ENCODE results near the gene CRY2. TPM values are rescaled to one million over a fixed set of nuclear protein-coding genes. Genes with fewer than 3 reads are reported as not detected.

Gene CRY2
- total and polyA plus RNA-seq, 4 donors: 16.7 to 72.9 (median 33.0) TPM

DNA sequence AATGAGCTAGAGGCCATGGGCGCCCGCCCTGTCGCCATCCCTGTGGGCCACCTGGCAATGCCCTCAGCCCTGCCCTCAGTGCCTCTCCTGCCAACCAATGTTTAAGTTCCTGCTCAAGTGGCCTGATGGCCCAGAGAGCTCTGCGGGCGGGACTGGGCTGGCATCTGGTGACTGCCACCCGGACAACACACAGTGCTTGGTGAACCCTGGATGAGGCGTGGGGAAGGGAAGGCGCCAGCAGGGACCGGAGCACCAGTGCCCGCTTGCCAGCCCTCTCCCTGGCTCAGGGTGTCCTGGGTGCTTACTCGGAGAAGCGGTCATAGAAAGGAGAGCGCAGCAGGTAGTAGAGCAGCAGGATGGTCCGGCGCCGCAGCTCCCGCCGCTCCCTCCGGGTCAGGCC, 66.2 kb downstream of the CRY2 start:
- Histone ChIP-seq H3K4me3 (ENCODE audit: low read depth in 1 of 3, low read length in 3 of 3) (peak overlapping the region in 2 of 3 donors; percentile 9 to 20), H3K4me1 (ENCODE audit: control insufficient read depth in 4 of 4, insufficient read depth in 4 of 4, low read length in 3 of 4) (peaks cover 12 to 59% (median 46%) of the 10 kb centered on the region in 4 donors), H3K27me3 (ENCODE audit: control insufficient read depth in 4 of 4, insufficient read depth in 4 of 4, low read length in 3 of 4) (no peaks in the 10 kb centered on the region), H3K36me3 (ENCODE audit: control insufficient read depth in 4 of 4, insufficient read depth in 3 of 4, low read depth in 1 of 4, low read length in 3 of 4) (peaks cover 16 to 32% (median 18%) of the 10 kb centered on the region in 4 donors), H3K9ac (ENCODE audit: low read depth in 1 of 2, low read length in 2 of 2) (no peak overlapping the region), H3K27ac (ENCODE audit: low read depth in 1 of 2, low read length in 2 of 2) (peak overlapping the region; percentile 77 to 80), H3K9me3 (ENCODE audit: control insufficient read depth in 4 of 4, low read length in 3 of 4) (no peaks in the 10 kb centered on the region)
- 52% methylated on average over 19 of the region's 19 CpGs for WGBS
- DNase-seq (ENCODE audit: low spot score): no peak
- no peak for TF ChIP-seq RAD21 (IDR thresholded peaks at IDR 0.05)
- TF ChIP-seq RXRA (IDR thresholded peaks at IDR 0.05): peak; percentile 57 to 68
- TF ChIP-seq, protein P1, sequence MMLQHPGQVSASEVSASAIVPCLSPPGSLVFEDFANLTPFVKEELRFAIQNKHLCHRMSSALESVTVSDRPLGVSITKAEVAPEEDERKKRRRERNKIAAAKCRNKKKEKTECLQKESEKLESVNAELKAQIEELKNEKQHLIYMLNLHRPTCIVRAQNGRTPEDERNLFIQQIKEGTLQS (IDR thresholded peaks at IDR 0.05): no peak
- TF ChIP-seq, protein P2, sequence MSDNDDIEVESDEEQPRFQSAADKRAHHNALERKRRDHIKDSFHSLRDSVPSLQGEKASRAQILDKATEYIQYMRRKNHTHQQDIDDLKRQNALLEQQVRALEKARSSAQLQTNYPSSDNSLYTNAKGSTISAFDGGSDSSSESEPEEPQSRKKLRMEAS (IDR thresholded peaks at IDR 0.05): no peak
- peak; percentile 74 for TF ChIP-seq YY1 (IDR thresholded peaks at IDR 0.05)
- TF ChIP-seq, protein P3, sequence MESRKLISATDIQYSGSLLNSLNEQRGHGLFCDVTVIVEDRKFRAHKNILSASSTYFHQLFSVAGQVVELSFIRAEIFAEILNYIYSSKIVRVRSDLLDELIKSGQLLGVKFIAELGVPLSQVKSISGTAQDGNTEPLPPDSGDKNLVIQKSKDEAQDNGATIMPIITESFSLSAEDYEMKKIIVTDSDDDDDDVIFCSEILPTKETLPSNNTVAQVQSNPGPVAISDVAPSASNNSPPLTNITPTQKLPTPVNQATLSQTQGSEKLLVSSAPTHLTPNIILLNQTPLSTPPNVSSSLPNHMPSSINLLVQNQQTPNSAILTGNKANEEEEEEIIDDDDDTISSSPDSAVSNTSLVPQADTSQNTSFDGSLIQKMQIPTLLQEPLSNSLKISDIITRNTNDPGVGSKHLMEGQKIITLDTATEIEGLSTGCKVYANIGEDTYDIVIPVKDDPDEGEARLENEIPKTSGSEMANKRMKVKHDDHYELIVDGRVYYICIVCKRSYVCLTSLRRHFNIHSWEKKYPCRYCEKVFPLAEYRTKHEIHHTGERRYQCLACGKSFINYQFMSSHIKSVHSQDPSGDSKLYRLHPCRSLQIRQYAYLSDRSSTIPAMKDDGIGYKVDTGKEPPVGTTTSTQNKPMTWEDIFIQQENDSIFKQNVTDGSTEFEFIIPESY (IDR thresholded peaks at IDR 0.05): no peak
- no peak for TF ChIP-seq TAF1 (conservative IDR thresholded peaks at IDR 0.05)
- no peak for TF ChIP-seq FOXA1 (IDR thresholded peaks at IDR 0.05)
- TF ChIP-seq SP1 (IDR thresholded peaks at IDR 0.05): no peak
- TF ChIP-seq FOXA2 (IDR thresholded peaks at IDR 0.05): no peak
- no peak for TF ChIP-seq EGR1 (IDR thresholded peaks at IDR 0.05; ENCODE audit: low read depth in 2 of 2)
- TF ChIP-seq, protein P4, sequence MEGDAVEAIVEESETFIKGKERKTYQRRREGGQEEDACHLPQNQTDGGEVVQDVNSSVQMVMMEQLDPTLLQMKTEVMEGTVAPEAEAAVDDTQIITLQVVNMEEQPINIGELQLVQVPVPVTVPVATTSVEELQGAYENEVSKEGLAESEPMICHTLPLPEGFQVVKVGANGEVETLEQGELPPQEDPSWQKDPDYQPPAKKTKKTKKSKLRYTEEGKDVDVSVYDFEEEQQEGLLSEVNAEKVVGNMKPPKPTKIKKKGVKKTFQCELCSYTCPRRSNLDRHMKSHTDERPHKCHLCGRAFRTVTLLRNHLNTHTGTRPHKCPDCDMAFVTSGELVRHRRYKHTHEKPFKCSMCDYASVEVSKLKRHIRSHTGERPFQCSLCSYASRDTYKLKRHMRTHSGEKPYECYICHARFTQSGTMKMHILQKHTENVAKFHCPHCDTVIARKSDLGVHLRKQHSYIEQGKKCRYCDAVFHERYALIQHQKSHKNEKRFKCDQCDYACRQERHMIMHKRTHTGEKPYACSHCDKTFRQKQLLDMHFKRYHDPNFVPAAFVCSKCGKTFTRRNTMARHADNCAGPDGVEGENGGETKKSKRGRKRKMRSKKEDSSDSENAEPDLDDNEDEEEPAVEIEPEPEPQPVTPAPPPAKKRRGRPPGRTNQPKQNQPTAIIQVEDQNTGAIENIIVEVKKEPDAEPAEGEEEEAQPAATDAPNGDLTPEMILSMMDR (IDR thresholded peaks at IDR 0.05; ENCODE audit: low read depth, low read length, missing input control): no peak
- TF ChIP-seq HNF4G (IDR thresholded peaks at IDR 0.05): no peak
- TF ChIP-seq, protein P5, sequence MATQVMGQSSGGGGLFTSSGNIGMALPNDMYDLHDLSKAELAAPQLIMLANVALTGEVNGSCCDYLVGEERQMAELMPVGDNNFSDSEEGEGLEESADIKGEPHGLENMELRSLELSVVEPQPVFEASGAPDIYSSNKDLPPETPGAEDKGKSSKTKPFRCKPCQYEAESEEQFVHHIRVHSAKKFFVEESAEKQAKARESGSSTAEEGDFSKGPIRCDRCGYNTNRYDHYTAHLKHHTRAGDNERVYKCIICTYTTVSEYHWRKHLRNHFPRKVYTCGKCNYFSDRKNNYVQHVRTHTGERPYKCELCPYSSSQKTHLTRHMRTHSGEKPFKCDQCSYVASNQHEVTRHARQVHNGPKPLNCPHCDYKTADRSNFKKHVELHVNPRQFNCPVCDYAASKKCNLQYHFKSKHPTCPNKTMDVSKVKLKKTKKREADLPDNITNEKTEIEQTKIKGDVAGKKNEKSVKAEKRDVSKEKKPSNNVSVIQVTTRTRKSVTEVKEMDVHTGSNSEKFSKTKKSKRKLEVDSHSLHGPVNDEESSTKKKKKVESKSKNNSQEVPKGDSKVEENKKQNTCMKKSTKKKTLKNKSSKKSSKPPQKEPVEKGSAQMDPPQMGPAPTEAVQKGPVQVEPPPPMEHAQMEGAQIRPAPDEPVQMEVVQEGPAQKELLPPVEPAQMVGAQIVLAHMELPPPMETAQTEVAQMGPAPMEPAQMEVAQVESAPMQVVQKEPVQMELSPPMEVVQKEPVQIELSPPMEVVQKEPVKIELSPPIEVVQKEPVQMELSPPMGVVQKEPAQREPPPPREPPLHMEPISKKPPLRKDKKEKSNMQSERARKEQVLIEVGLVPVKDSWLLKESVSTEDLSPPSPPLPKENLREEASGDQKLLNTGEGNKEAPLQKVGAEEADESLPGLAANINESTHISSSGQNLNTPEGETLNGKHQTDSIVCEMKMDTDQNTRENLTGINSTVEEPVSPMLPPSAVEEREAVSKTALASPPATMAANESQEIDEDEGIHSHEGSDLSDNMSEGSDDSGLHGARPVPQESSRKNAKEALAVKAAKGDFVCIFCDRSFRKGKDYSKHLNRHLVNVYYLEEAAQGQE (IDR thresholded peaks at IDR 0.05): peak; percentile 70
- TF ChIP-seq GABPA (IDR thresholded peaks at IDR 0.05 in 1 of 2, conservative IDR thresholded peaks at IDR 0.05 in 1 of 2): peak in 1 of 2 donors; percentile 61
- TF ChIP-seq HNF4A (conservative IDR thresholded peaks at IDR 0.05): peak in 1 of 2 donors; percentile 48
- TF ChIP-seq NR2F2 (IDR thresholded peaks at IDR 0.05): no peak
- no peak for TF ChIP-seq JUND (IDR thresholded peaks at IDR 0.05)

Data from liver (tissue), 9 donors.